HCT116 (cell line): ENCODE results near the gene SYNJ2. TPM values are rescaled to one million over a fixed set of nuclear protein-coding genes. Genes with fewer than 3 reads are reported as not detected.

Experiments
- ATAC-seq: fragments of 200-7000 bp; cut with Tn5 transposase; 2 replicates; pipeline ENCODE4 v1.9.1; 2020; ENCODE audit warnings: mild to moderate bottlenecking, moderate library complexity
- BruUV-seq: library from RNA; stranded (reverse); fragments of 400-500 nt; replicated peaks from 2 replicates; lab custom pipeline; 2021; lab: Mats Ljungman, UMichigan
- CTCF ChIA-PET: fragments of 300-600 bp; sonication (Branson Sonifier 250); formaldehyde crosslinking; loops from one replicate; lab custom pipeline; 2021; ENCODE audit warnings: antibody characterized with exemption; lab: Charles Lee
- POLR2A ChIA-PET: fragments of 300-600, 350-600 bp; sonication (Branson Sonifier 250); formaldehyde crosslinking; loops from one replicate; lab custom pipeline; 2021; ENCODE audit warnings: antibody characterized with exemption; lab: Charles Lee
- RAD21 ChIA-PET, 2 experiments: fragments of 300-600 bp; sonication (Branson Sonifier 250); formaldehyde crosslinking; loops; one replicate each; lab custom pipeline; 2023; ENCODE audit warnings: low total read pairs in 2 of 2; ENCODE audit not compliant: uncharacterized antibody in 2 of 2, unreplicated experiment in 2 of 2, low non-redundant PET in 1 of 2; lab: Charles Lee
- DNase-seq: peaks from one replicate; pipeline ENCODE4 v3.0.0-alpha.2; 2010; ENCODE audit warnings: low read depth, low spot score
- H2AFZ ChIP-seq: fragments of 200-600 bp; shearing (Covaris generic), sonication (generic); 2 replicates; pipeline ENCODE4 v1.6.1; 2017; ENCODE audit warnings: low read depth, mixed run types, mixed read lengths, antibody characterized with exemption, low read length; ENCODE audit not compliant: poor library complexity, severe bottlenecking
- H3K27ac ChIP-seq: 2 replicates; pipeline ENCODE4 v1.5.1; 2012; ENCODE audit warnings: low read depth, low read length
- H3K27me3 ChIP-seq: fragments of 200-600 bp; sonication (generic); 2 replicates; pipeline ENCODE4 v1.6.1; 2016; ENCODE audit warnings: mixed run types, low read length, mixed read lengths; ENCODE audit not compliant: insufficient read depth
- H3K36me3 ChIP-seq, 2 experiments: fragments of 200-500 bp in 1 of 2; fragments of 200-600 bp in 1 of 2; sonication (Bioruptor generic) in 1 of 2; sonication (generic) in 1 of 2; 2 replicates each; pipeline versions ENCODE4 v1.5.1 to v1.6.1; 2014 to 2016; ENCODE audit warnings: low read length in 2 of 2, inconsistent platforms in 1 of 2, mixed read lengths in 1 of 2, mixed run types in 1 of 2; ENCODE audit not compliant: insufficient read depth in 2 of 2, control insufficient read depth in 1 of 2
- H3K4me1 ChIP-seq, 2 experiments: fragments of 200-600 bp in 1 of 2; sonication (generic) in 1 of 2; 2 replicates each; pipeline versions ENCODE4 v1.5.1 to v1.6.1; 2012 to 2017; ENCODE audit warnings: low read length in 2 of 2, inconsistent platforms in 1 of 2, mild to moderate bottlenecking in 1 of 2, mixed read lengths in 1 of 2, mixed run types in 1 of 2, moderate library complexity in 1 of 2; ENCODE audit not compliant: insufficient read depth in 2 of 2, control insufficient read depth in 1 of 2
- H3K4me2 ChIP-seq: fragments of 200-600 bp; sonication (generic); 2 replicates; pipeline ENCODE4 v1.6.1; 2017; ENCODE audit warnings: mixed run types, low read length, mixed read lengths
- H3K4me3 ChIP-seq, 2 experiments: fragments of 200-600 bp in 1 of 2; sonication (generic) in 1 of 2; replicated peaks in 1 of 2; 2 replicates each; pipeline ENCODE4 v1.5.1; 2011 to 2016; ENCODE audit warnings: low read length in 2 of 2, control low read depth in 1 of 2, low read depth in 1 of 2, mild to moderate bottlenecking in 1 of 2, mixed read lengths in 1 of 2, mixed run types in 1 of 2
- H3K79me2 ChIP-seq: fragments of 200-600 bp; sonication (generic); 2 replicates; pipeline ENCODE4 v1.6.1; 2017; ENCODE audit warnings: mild to moderate bottlenecking, mixed run types, low read length, moderate library complexity, mixed read lengths; ENCODE audit not compliant: insufficient read depth
- H3K9ac ChIP-seq: fragments of 200-600 bp; sonication (generic); 2 replicates; pipeline ENCODE4 v1.6.1; 2016; ENCODE audit warnings: low read length, mixed read lengths
- H3K9me2 ChIP-seq: fragments of 200-600 bp; sonication (generic), shearing (Covaris generic); 2 replicates; pipeline ENCODE4 v1.6.1; 2017; ENCODE audit warnings: mixed run types, mild to moderate bottlenecking, moderate library complexity; ENCODE audit not compliant: insufficient read depth
- H3K9me3 ChIP-seq, 2 experiments: fragments of 200-500 bp in 1 of 2; fragments of 200-600 bp in 1 of 2; sonication (Bioruptor generic) in 1 of 2; sonication (generic) in 1 of 2; 2 replicates each; pipeline ENCODE4 v1.6.1; 2014 to 2017; ENCODE audit warnings: low read length in 2 of 2, mixed read lengths in 2 of 2, inconsistent platforms in 1 of 2, low read depth in 1 of 2, mild to moderate bottlenecking in 1 of 2, mixed run types in 1 of 2, moderate library complexity in 1 of 2; ENCODE audit not compliant: control insufficient read depth in 1 of 2, insufficient read depth in 1 of 2
- H4K20me1 ChIP-seq: fragments of 200-600 bp; sonication (generic), shearing (Covaris generic); 2 replicates; pipeline ENCODE4 v1.6.1; 2017; ENCODE audit warnings: mixed run types, mild to moderate bottlenecking, moderate library complexity; ENCODE audit not compliant: insufficient read depth
- ATF3 ChIP-seq: IDR thresholded peaks from 2 replicates; pipeline ENCODE4 v1.6.1; 2012
- CBX3 ChIP-seq: IDR thresholded peaks from 2 replicates; pipeline ENCODE4 v1.6.1; 2012; ENCODE audit warnings: low read depth
- CEBPB ChIP-seq: IDR thresholded peaks from 2 replicates; pipeline ENCODE4 v1.6.1; 2012; ENCODE audit warnings: low read depth
- EGR1 ChIP-seq: IDR thresholded peaks from 2 replicates; pipeline ENCODE4 v1.6.1; 2012; ENCODE audit warnings: low read depth
- ELF1 ChIP-seq: IDR thresholded peaks from 2 replicates; pipeline ENCODE4 v1.6.1; 2012; ENCODE audit warnings: low read depth, borderline replicate concordance
- EZH2 ChIP-seq: fragments of 200-600 bp; sonication (generic); IDR thresholded peaks from 2 replicates; pipeline ENCODE4 v1.6.1; 2017; ENCODE audit warnings: antibody characterized with exemption, mixed run types
- FOSL1 ChIP-seq: IDR thresholded peaks from 2 replicates; pipeline ENCODE4 v1.6.1; 2012; ENCODE audit warnings: low read depth
- POLR2AphosphoS5 ChIP-seq: IDR thresholded peaks from 2 replicates; pipeline ENCODE4 v1.6.1; 2011; ENCODE audit warnings: mild to moderate bottlenecking, low read depth, low read length, moderate library complexity
- SIN3A ChIP-seq: IDR thresholded peaks from 2 replicates; pipeline ENCODE4 v1.6.1; 2012; ENCODE audit warnings: low read depth
- SP1 ChIP-seq: IDR thresholded peaks from 2 replicates; pipeline ENCODE4 v1.6.1; 2012; ENCODE audit warnings: low read depth
- YY1 ChIP-seq: IDR thresholded peaks from 2 replicates; pipeline ENCODE4 v1.6.1; 2011; ENCODE audit warnings: low read length, low read depth, moderate library complexity, mild to moderate bottlenecking; ENCODE audit not compliant: insufficient replicate concordance; ENCODE audit errors: extremely low read depth
- ZBTB33 ChIP-seq: IDR thresholded peaks from 2 replicates; pipeline ENCODE4 v1.6.1; 2011; ENCODE audit warnings: mild to moderate bottlenecking, low read length, moderate library complexity; ENCODE audit not compliant: insufficient replicate concordance; ENCODE audit errors: extremely low read depth
- ZNF274 ChIP-seq: fragments of 200-500 bp; sonication (Bioruptor generic); IDR thresholded peaks from 2 replicates; pipeline ENCODE4 v1.6.1; 2014; ENCODE audit warnings: mild to moderate bottlenecking, low read depth, low read length, inconsistent platforms
- intact Hi-C: fragments of 100-400 bp; cut with micrococcal nuclease; formaldehyde crosslinking; loops from 2 replicates; pipeline ENCODE4 v1.10.0; 2022
- total RNA-seq: library from RNA; stranded (reverse); gene quantifications from one replicate; pipeline ENCODE4 v1.2.1, GENCODE V29; 2021; ENCODE audit not compliant: unreplicated experiment

The SYNJ2 gene
- total RNA-seq, 1 experiment from 2014 or later, result 23.9 TPM

- H3K9me2 ChIP-seq, result no peaks in the 10 kb centered on the region
- ChIA-PET POLR2A (no interaction called here), CTCF (no interaction called here), RAD21 (no interaction called here)
- no peak overlapping the region for H3K9ac ChIP-seq
- intact Hi-C loops, result no loop called here
- peaks cover 0 to 18% of the 10 kb centered on the region in 2 experiments; a peak in 1 of 4 replicates for H3K36me3 ChIP-seq
- H3K4me1 ChIP-seq, result peaks cover 44 to 69% of the 10 kb centered on the region in 2 experiments
- H3K79me2 ChIP-seq, result peaks cover 5% of the 10 kb centered on the region; the same call in 1 of the 2 replicates
- ATAC-seq (no peak), DNase-seq (no peak)
- H3K27me3 ChIP-seq, result no peaks in the 10 kb centered on the region
- TF ChIP-seq EZH2 (no peak), CBX3 (no peak), SP1 (no peak), ZNF274 (no peak), SIN3A (no peak), ELF1 (no peak), CEBPB (no peak), ATF3 (no peak), ZBTB33 (no peak), FOSL1 (no peak), EGR1 (no peak), YY1 (no peak), POLR2AphosphoS5 (no peak)
- no TSS peak for BruUV-seq
- no peaks in the 10 kb centered on the region for H3K9me3 ChIP-seq
- no peaks in the 10 kb centered on the region for H4K20me1 ChIP-seq
- no peak overlapping the region for H3K4me2 ChIP-seq
- no peak overlapping the region for H3K27ac ChIP-seq
- no peak overlapping the region for H3K4me3 ChIP-seq
- H2AFZ ChIP-seq, result no peak overlapping the region
Measured at GRCh38 chr6:158028876-158029275, 47.2 kb downstream of the SYNJ2 start.
